Thymus (tissue), 11 donors: ENCODE data around the gene CALML6. TPM values are rescaled to one million over a fixed set of nuclear protein-coding genes. Genes with fewer than 3 reads are reported as not detected.

ENCODE experiments used
- DNase-seq, 9 donors: peaks; one replicate each; pipeline ENCODE4 v3.0.0-alpha.2; 2013; ENCODE audit warnings: low spot score in 9 of 9, low read depth in 6 of 9, missing footprints in 1 of 9
- H3K27ac ChIP-seq, 2 donors: one replicate each; pipeline ENCODE4 v1.5.1; 2013; ENCODE audit warnings: control low read depth in 1 of 2, low read depth in 1 of 2, low read length in 1 of 2, mild to moderate bottlenecking in 1 of 2, moderate library complexity in 1 of 2
- H3K27me3 ChIP-seq, 2 donors: one replicate each; pipeline ENCODE4 v1.5.1; 2013; ENCODE audit warnings: low read length in 1 of 2; ENCODE audit not compliant: control insufficient read depth in 2 of 2, insufficient read depth in 1 of 2
- H3K36me3 ChIP-seq, 2 donors: one replicate each; pipeline ENCODE4 v1.5.1; 2013; ENCODE audit warnings: low read length in 1 of 2, mild to moderate bottlenecking in 1 of 2, moderate library complexity in 1 of 2; ENCODE audit not compliant: control insufficient read depth in 2 of 2, insufficient read depth in 2 of 2
- H3K4me1 ChIP-seq, 2 donors: one replicate each; pipeline ENCODE4 v1.5.1; 2013; ENCODE audit warnings: low read length in 2 of 2; ENCODE audit not compliant: control insufficient read depth in 2 of 2, insufficient read depth in 2 of 2
- H3K4me3 ChIP-seq, 2 donors: one replicate each; pipeline ENCODE4 v1.5.1; 2013; ENCODE audit warnings: low read length in 2 of 2, control low read depth in 1 of 2, mild to moderate bottlenecking in 1 of 2
- H3K9me3 ChIP-seq, 2 donors: one replicate each; pipeline ENCODE4 v1.5.1; 2013; ENCODE audit warnings: low read length in 1 of 2, mild to moderate bottlenecking in 1 of 2; ENCODE audit not compliant: control insufficient read depth in 2 of 2, insufficient read depth in 1 of 2
- WGBS: extraction: QIAGEN DNeasy Blood & Tissue Kit; methylation state at CpG from one replicate; pipeline ENCODE4 v1.1.7; 2013; 5-methylcytosine and 5-hydroxymethylcytosine counted together
- polyA plus RNA-seq: library from polyadenylated mRNA; stranded (reverse); fragments of 200-250 nt; gene quantifications from one replicate; pipeline ENCODE4 v1.2.3, GENCODE V29; 2013
- total RNA-seq: library from RNA; stranded (reverse); fragments of 120-200 nt; gene quantifications from one replicate; pipeline ENCODE4 v1.2.4, GENCODE V29; 2013
- donor health status: healthy.

The CALML6 gene
- total and polyA plus RNA-seq, 2 donors = 0.47 to 7.1 TPM

DNA sequence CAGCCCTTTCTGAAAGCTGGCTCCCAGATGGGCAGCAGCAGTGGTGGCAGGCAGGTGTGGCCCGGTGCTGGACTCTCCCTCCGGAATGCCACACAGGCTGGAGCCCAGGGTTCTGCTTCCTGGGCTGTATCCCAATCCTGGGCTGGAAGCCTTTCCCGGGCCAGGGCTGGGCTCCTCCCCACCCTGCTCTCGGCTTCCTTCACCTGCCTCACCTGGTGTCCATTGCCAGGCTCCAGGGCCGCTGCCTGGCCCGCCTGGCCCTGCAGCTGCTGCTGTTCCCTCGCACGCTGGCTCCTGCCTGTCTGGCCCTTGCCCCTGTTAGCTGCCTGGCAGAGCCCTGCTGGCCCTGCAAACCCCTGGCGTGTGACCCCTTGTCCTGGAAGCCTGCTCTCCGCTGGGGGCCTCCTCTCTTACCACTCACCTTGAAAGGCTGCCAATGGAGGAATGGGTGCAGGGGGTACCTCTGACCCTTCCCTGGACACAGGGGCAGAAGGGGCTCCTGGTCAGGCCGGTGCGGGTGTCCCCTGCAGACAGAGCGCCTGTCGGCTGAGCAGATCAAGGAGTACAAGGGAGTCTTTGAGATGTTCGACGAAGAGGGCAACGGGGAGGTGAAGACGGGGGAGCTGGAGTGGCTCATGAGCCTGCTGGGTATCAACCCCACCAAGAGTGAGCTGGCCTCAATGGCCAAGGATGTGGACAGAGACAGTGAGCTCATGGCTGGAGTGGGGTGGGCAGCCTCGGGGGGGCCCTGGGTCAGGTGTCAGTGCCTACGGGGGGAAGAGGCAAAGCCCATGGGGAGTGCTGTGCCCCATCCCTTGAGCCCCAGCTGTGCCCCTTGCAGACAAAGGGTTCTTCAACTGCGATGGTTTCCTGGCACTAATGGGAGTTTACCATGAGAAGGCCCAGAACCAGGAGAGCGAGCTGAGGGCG is 1.1 kb downstream of the CALML6 start:
- H3K4me1 ChIP-seq = peaks cover 9 to 11% of the 10 kb centered on the region in 2 donors
- H3K27ac ChIP-seq = no peak overlapping the region
- DNase-seq = no peak
- peaks cover 3 to 20% of the 10 kb centered on the region in 2 donors for H3K27me3 ChIP-seq
- WGBS = 95% methylated on average over 23 of the region's 23 CpGs
- H3K4me3 ChIP-seq = no peak overlapping the region
- H3K9me3 ChIP-seq = peaks cover 0 to 2% of the 10 kb centered on the region in 2 donors
- H3K36me3 ChIP-seq = no peaks in the 10 kb centered on the region

DNA sequence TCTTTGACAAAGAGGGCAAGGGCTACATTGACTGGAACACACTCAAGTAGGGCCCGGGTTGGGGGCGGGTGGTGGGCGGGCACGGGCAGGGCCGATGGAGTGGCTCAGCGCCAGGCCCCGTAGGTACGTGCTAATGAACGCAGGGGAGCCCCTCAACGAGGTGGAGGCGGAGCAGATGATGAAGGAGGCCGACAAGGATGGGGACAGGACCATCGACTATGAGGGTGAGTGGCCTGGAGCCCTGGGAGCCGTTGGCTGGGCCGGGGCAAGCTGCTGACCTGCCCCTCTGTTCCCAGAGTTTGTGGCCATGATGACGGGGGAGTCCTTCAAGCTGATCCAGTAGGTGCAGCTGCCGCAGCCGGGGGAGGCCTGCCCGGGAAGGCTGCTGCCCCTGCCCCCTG is 1.8 kb downstream of the CALML6 start:
- DNase-seq = no peak
- Histone ChIP-seq H3K4me1 (peaks cover 9 to 11% of the 10 kb centered on the region in 2 donors), H3K36me3 (no peaks in the 10 kb centered on the region), H3K4me3 (no peak overlapping the region), H3K9me3 (peaks cover 0 to 2% of the 10 kb centered on the region in 2 donors), H3K27me3 (peaks cover 3 to 20% of the 10 kb centered on the region in 2 donors), H3K27ac (no peak overlapping the region)
- 95% methylated on average over 19 of the region's 19 CpGs for WGBS

DNA sequence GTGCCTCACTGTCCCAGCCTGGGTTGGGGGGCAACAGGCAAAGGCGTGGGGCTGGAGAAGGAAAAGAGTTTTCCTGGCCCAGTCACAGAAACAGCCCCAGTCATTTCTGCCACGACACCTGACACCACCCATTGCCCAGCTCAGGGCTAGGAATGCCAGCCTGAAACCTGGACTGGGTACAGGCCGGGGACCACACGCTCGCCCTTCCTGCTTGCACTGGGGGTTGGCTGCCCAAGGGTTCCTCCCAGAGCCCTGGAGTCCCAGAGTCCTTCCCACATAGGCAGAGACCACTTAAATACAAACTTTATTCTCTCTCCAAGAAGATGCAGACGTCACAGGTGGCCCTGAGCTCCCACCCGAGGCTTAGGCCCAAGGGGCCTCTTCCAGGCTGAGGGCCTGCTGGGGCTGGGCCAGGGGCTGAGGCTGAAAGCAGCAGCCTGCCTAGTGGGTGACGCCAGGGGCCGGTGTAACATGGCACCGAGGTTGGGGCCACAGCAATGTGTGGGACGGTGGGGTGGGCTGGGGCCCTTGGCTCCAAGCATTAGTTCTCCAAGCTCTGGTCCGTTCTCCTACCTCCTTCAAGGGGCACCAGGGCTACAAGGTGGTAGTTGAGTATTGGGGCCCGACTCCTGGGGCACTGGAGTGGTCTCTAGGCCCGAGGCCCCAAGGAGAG is 2.4 kb downstream of the CALML6 start:
- no peak for DNase-seq
- H3K4me1 ChIP-seq = peaks cover 9 to 11% of the 10 kb centered on the region in 2 donors
- H3K36me3 ChIP-seq = no peaks in the 10 kb centered on the region
- peaks cover 3 to 20% of the 10 kb centered on the region in 2 donors for H3K27me3 ChIP-seq
- 96% methylated on average over 14 of the region's 14 CpGs for WGBS
- no peak overlapping the region for H3K27ac ChIP-seq
- peaks cover 0 to 2% of the 10 kb centered on the region in 2 donors for H3K9me3 ChIP-seq
- H3K4me3 ChIP-seq = no peak overlapping the region

DNA sequence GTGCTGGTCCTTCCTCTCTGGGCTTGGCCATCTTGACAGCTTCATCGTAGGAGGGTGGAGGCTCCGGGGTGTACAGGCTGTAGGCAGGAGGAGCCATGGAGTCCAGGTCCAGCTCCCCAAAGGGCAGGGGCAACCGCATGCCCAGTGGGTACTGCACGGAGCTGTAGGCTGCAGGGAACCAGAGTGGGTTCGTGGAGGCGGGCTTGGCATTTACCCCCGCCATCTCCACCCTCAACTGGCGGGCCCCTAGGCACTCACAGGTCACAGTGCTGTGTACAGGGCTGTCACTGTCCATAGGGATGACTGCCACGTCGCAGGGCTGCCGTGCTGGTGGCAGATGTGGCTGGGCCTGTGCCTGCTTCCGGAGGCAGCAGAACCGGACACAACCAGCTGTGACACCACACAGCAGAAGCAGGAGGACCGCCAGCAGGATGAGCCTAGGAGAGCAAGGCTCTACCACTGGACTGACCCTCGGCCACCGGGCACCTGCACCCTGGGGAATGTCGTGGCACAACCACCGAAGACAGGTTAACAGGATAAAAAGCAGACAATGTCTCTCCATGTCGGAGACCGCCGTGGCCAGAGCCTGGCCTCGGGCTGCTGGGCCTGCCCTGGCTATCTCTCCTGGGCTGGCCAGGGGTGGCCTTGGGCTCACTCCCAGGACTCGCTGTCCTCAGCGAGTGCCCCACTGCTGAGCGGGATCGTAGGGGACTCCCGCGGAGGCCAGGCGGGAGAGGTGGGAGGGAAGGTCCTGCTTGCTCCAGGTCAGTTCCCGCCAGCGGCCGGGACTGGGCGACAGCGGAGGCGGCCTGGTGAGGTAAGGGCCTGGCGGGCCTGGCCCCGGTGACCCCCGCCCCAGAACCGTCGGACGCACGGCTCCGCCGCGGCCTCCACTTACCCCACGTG is 3.2 kb downstream of the CALML6 start:
- DNase-seq = no peak
- WGBS = 50% methylated on average over 46 of the region's 46 CpGs
- Histone ChIP-seq H3K27me3 (peaks cover 3 to 20% of the 10 kb centered on the region in 2 donors), H3K9me3 (peaks cover 0 to 2% of the 10 kb centered on the region in 2 donors), H3K36me3 (no peaks in the 10 kb centered on the region), H3K27ac (no peak overlapping the region), H3K4me1 (peaks cover 9 to 11% of the 10 kb centered on the region in 2 donors), H3K4me3 (peak overlapping the region in 1 of 2 donors; percentile 58)

DNA sequence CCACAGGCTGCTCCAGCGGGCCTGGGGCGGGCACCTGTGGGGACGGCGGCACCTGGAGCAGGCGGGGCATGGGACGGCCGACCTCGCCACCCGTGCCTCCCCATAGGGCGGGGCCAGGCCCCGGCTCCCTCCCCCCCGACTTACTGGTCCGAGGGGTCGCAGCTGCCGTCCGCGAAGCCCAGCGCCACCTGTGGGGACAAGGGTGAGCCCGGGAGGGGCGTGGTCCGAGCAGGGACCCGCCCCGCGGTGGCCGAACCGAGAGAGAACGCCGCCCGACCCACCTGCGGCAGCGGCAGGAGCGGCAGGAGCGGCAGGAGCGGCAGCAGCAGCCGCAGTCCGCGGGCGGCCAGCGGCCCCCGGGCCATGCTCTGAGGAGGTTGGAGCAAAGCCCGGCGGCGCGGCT is 3.8 kb downstream of the CALML6 start, which contains the start of gene TMEM52:
TSS of gene TMEM52 (minus strand) at position 379 of the 403 bp plus-strand sequence. CDS start at position 365, 14 bp downstream.
- Histone ChIP-seq H3K9me3 (peaks cover 0 to 2% of the 10 kb centered on the region in 2 donors), H3K4me3 (peak within 1 kb of the TSS; percentile 18 to 58), H3K27me3 (peaks cover 3 to 20% of the 10 kb centered on the region in 2 donors), H3K4me1 (peaks cover 9 to 11% of the 10 kb centered on the region in 2 donors), H3K36me3 (no peaks in the 10 kb centered on the region), H3K27ac (peak within 1 kb of the TSS in 1 of 2 donors; percentile 37)
- peak in 1 of 9 donors; percentile 23 for DNase-seq
- under 1% methylated on average over 44 of the region's 44 CpGs for WGBS

GRCh38 chr1:1919304-1920056 is 4.4 kb downstream of the CALML6 start:
- no peaks in the 10 kb centered on the region for H3K36me3 ChIP-seq
- H3K4me3 ChIP-seq = peak overlapping the region; percentile 18 to 58
- H3K4me1 ChIP-seq = peaks cover 9 to 11% of the 10 kb centered on the region in 2 donors
- H3K27me3 ChIP-seq = peaks cover 3 to 18% of the 10 kb centered on the region in 2 donors
- H3K9me3 ChIP-seq = peaks cover 0 to 2% of the 10 kb centered on the region in 2 donors
- DNase-seq = peak; percentile 93 to 100 (median 99)
- H3K27ac ChIP-seq = peak overlapping the region in 1 of 2 donors; percentile 37
- 13% methylated on average over 62 of the region's 62 CpGs for WGBS

- Histone ChIP-seq H3K36me3 (no peaks in the 10 kb centered on the region), H3K4me3 (no peak overlapping the region), H3K4me1 (peaks cover 9 to 11% of the 10 kb centered on the region in 2 donors), H3K9me3 (peaks cover 0 to 2% of the 10 kb centered on the region in 2 donors), H3K27ac (no peak overlapping the region), H3K27me3 (peaks cover 3 to 18% of the 10 kb centered on the region in 2 donors)
- no peak for DNase-seq
- 93% methylated on average over 6 of the region's 6 CpGs for WGBS
Measured at GRCh38 chr1:1920057-1920607, 5.1 kb downstream of the CALML6 start.
